ENCODE measurements around the gene TSPAN1. TPM values are rescaled to one million over a fixed set of nuclear protein-coding genes. Genes with fewer than 3 reads are reported as not detected.

The TSPAN1 gene
- total and polyA plus RNA-seq, 8 donors: 2.1 to 12.4 (median 6.4) TPM

DNA sequence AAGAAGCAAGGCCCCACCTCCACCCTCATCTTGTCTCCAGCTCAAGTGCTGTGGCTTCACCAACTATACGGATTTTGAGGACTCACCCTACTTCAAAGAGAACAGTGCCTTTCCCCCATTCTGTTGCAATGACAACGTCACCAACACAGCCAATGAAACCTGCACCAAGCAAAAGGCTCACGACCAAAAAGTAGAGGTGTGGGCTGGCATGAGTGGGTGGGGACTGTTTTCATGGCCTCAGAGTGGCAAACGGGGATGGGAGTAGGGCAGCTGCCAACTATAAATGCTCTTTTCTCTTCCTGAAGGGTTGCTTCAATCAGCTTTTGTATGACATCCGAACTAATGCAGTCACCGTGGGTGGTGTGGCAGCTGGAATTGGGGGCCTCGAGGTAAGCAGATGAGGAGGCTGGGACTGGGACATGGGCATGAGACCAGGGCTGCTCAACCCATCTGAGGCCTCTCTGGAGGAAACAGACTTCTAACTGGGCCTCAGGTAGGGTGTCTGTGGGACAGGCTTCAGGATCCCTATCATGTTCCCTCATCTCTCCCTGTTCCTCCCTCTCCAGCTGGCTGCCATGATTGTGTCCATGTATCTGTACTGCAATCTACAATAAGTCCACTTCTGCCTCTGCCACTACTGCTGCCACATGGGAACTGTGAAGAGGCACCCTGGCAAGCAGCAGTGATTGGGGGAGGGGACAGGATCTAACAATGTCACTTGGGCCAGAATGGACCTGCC lies 10.2 kb downstream of the TSPAN1 start:
- Histone ChIP-seq H3K27me3 (no peaks in the 10 kb centered on the region), H3K9me3 (no peaks in the 10 kb centered on the region), H3K27ac (peak overlapping the region in 3 of 4 donors; percentile 91 to 93 (median 92)), H3K4me1 (peaks cover 14 to 22% (median 20%) of the 10 kb centered on the region in 3 donors), H3K4me3 (no peak overlapping the region), H3K36me3 (peaks cover 0 to 6% (median 0%) of the 10 kb centered on the region in 3 donors)
- DNase-seq: no peak
- no peak for FAIRE-seq
- intact Hi-C loops (cut with DNase I): loop anchor here in 1 of 3 donors (5.0 kb wide), 1 partner anchor 148 kb away; no protein-coding TSS in a partner anchor
- 86% methylated on average over 7 of the region's 7 CpGs for WGBS, 2 donors
- TF ChIP-seq, protein P1, sequence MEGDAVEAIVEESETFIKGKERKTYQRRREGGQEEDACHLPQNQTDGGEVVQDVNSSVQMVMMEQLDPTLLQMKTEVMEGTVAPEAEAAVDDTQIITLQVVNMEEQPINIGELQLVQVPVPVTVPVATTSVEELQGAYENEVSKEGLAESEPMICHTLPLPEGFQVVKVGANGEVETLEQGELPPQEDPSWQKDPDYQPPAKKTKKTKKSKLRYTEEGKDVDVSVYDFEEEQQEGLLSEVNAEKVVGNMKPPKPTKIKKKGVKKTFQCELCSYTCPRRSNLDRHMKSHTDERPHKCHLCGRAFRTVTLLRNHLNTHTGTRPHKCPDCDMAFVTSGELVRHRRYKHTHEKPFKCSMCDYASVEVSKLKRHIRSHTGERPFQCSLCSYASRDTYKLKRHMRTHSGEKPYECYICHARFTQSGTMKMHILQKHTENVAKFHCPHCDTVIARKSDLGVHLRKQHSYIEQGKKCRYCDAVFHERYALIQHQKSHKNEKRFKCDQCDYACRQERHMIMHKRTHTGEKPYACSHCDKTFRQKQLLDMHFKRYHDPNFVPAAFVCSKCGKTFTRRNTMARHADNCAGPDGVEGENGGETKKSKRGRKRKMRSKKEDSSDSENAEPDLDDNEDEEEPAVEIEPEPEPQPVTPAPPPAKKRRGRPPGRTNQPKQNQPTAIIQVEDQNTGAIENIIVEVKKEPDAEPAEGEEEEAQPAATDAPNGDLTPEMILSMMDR (IDR thresholded peaks at IDR 0.05): no peak
- no peak for ATAC-seq

DNA sequence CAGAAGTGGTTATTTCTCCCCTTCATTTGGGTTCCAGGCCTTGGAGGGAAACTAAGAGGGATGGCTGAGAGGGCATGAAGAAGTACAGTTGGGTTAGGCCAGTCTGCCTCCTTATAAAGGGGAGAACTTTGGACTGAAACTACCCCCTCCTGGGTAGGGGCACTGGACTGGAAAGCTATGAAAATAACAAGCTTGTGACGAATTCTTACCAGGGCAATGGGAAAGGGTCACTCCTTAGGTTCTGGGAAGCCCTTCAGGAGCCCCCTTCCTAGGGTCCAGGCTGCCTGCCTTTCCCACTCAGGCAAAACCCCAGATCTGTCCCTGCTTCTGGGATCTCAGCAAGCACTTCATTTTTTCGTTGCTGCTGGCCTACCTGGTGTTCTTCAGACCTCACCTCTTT lies 11.2 kb downstream of the TSPAN1 start:
- TF ChIP-seq, protein P1 (IDR thresholded peaks at IDR 0.05): no peak

DNA sequence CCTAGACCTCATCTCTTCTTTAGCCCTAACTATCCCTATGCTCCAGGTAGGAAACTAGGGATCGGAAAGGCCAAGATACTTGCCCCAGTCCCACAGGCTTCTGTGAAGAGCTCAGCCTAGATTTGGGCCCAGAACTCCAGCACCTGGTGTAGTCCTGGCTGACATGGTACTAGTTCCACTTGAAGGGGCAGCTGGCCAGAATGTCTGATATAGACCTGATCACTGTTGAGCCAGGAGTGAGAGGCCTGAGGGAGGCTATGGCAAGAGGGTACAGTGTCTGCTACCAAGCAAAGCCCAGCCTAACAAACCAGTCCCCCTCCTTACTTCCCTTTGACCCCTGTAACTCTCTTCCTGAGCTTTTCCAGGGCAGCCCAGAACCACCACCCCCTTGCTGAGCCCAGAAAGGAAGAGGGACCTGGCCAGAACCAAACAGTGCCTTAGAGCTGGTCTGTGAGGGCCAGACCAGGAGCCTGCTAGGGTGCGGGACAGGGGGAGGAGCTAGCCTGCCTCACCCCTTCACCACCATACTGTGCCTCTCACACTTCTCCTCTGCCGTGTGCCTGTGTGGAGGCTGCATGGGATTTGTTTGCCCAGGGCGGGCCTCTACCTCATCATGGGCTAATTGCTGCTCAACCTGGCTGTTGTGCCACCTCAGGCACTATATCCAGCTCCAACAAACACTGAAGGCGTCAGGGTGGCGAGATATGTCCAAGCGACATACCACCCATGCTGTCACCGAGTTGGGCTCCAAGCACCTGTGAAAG lies 12.4 kb downstream of the TSPAN1 start:
- DNase-seq (no peak), ATAC-seq (peak in 1 of 4 donors; percentile 4), FAIRE-seq (no peak)
- H3K27ac ChIP-seq: no peak overlapping the region
- intact Hi-C loops (cut with DNase I): no loop called here
- H3K4me3 ChIP-seq: no peak overlapping the region
- H3K9me3 ChIP-seq: no peaks in the 10 kb centered on the region
- peaks cover 14 to 22% (median 19%) of the 10 kb centered on the region in 3 donors for H3K4me1 ChIP-seq
- H3K27me3 ChIP-seq: no peaks in the 10 kb centered on the region
- peaks cover 0 to 7% (median 5%) of the 10 kb centered on the region in 3 donors for H3K36me3 ChIP-seq
- TF ChIP-seq, protein P1 (IDR thresholded peaks at IDR 0.05): no peak
- 77 to 83% methylated on average over 8 of the region's 8 CpGs for WGBS, 2 donors

More for the DNA sequence above, 11.2 kb downstream of the TSPAN1 start:
- H3K4me1 ChIP-seq: peaks cover 14 to 22% (median 20%) of the 10 kb centered on the region in 3 donors
- WGBS, 2 donors: 89 to 97% methylated on average over 2 of the region's 2 CpGs
- DNase-seq: no peak
- no peak overlapping the region for H3K27ac ChIP-seq
- peaks cover 0 to 6% (median 0%) of the 10 kb centered on the region in 3 donors for H3K36me3 ChIP-seq
- H3K4me3 ChIP-seq: no peak overlapping the region
- ATAC-seq: no peak
- H3K27me3 ChIP-seq: no peaks in the 10 kb centered on the region
- FAIRE-seq: no peak
- intact Hi-C loops (cut with DNase I): no loop called here
- no peaks in the 10 kb centered on the region for H3K9me3 ChIP-seq

DNA sequence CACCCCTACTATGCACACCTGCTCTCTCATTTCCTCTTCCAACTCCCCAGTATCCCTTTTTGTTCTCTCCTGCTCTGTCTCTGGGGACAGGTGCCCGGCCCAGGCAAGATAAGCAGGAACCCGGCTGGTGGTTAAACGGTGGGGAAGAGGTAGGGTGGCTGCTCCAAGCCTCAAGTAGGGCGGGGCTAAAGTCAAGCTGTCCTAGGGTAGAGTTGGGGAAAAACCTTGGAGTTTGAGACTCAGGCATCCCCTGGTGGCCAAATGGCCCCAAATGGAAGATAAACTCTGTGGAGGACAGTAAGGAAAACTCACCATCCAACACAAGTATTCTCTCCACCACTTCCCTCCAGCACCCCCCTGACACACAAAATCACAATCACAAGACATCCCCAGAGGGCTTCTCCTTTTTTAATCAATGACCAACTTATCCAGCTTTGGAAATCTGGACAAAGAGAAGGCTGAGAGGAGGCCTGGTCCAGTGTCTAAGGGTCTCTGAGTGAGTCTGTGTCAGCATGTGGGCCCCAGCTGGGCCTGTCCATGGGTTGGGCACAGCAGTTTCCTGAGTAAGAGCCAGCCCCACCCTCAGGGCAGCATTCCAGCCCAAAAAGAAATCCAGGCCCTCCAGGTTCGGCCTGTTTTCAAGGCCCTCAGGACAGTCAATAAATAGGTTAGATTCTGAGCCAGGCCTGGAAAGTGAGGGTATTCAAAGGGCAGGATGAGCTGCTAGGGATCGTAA lies 13.6 kb downstream of the TSPAN1 start:
- ATAC-seq (peak in 1 of 4 donors; percentile 29), FAIRE-seq (no peak), DNase-seq (no peak)
- Histone ChIP-seq H3K9me3 (no peaks in the 10 kb centered on the region), H3K36me3 (peaks cover 0 to 16% (median 6%) of the 10 kb centered on the region in 3 donors), H3K4me1 (peaks cover 7 to 12% (median 9%) of the 10 kb centered on the region in 3 donors), H3K27ac (no peak overlapping the region), H3K27me3 (no peaks in the 10 kb centered on the region), H3K4me3 (no peak overlapping the region)
- 53 to 56% methylated on average over 6 of the region's 6 CpGs for WGBS, 2 donors
- TF ChIP-seq, protein P1 (IDR thresholded peaks at IDR 0.05): no peak
- intact Hi-C loops (cut with DNase I): no loop called here
